Measurements from ENCODE around the gene NR1D1.

- TF ChIP-seq, protein P1, sequence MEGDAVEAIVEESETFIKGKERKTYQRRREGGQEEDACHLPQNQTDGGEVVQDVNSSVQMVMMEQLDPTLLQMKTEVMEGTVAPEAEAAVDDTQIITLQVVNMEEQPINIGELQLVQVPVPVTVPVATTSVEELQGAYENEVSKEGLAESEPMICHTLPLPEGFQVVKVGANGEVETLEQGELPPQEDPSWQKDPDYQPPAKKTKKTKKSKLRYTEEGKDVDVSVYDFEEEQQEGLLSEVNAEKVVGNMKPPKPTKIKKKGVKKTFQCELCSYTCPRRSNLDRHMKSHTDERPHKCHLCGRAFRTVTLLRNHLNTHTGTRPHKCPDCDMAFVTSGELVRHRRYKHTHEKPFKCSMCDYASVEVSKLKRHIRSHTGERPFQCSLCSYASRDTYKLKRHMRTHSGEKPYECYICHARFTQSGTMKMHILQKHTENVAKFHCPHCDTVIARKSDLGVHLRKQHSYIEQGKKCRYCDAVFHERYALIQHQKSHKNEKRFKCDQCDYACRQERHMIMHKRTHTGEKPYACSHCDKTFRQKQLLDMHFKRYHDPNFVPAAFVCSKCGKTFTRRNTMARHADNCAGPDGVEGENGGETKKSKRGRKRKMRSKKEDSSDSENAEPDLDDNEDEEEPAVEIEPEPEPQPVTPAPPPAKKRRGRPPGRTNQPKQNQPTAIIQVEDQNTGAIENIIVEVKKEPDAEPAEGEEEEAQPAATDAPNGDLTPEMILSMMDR (IDR thresholded peaks at IDR 0.05): no peak
- TF ChIP-seq EP300 (IDR thresholded peaks at IDR 0.05): no peak
- TF ChIP-seq POLR2A (IDR thresholded peaks at IDR 0.05; ENCODE audit: low read depth): no peak
- TF ChIP-seq POLR2AphosphoS5 (IDR thresholded peaks at IDR 0.05): no peak
These were observed 1.2 kb upstream of the NR1D1 start for GRCh38 chr17:40101367-40102210.

Data from esophagus muscularis mucosa (tissue), 4 donors.